Breast epithelium (tissue), 3 donors: Measurements from ENCODE around the gene AK5.

ENCODE experiments used
- CTCF ChIP-seq, 3 donors: fragments of 450-650 bp; IDR thresholded peaks; one replicate each; pipeline ENCODE4 v1.5.1; 2016 to 2017; ENCODE audit warnings: antibody characterized with exemption in 3 of 3, mild to moderate bottlenecking in 3 of 3, moderate library complexity in 3 of 3
- POLR2A ChIP-seq: fragments of 450-650 bp; IDR thresholded peaks from one replicate; pipeline ENCODE4 v1.6.1; 2016; ENCODE audit warnings: antibody characterized with exemption, mild to moderate bottlenecking, moderate library complexity
- POLR2AphosphoS5 ChIP-seq, 3 donors: sonication (generic); formaldehyde crosslinking; IDR thresholded peaks; one replicate each; pipeline ENCODE4 v1.6.1; 2017; ENCODE audit warnings: antibody characterized with exemption in 3 of 3

- TF ChIP-seq CTCF (IDR thresholded peaks at IDR 0.05) (no peak), POLR2A (no peak), POLR2AphosphoS5 (IDR thresholded peaks at IDR 0.05) (no peak)
These were observed 271.9 kb downstream of the AK5 start for GRCh38 chr1:77553568-77554291.
